ENCODE data around the gene LOXL3.

The LOXL3 gene

DNA sequence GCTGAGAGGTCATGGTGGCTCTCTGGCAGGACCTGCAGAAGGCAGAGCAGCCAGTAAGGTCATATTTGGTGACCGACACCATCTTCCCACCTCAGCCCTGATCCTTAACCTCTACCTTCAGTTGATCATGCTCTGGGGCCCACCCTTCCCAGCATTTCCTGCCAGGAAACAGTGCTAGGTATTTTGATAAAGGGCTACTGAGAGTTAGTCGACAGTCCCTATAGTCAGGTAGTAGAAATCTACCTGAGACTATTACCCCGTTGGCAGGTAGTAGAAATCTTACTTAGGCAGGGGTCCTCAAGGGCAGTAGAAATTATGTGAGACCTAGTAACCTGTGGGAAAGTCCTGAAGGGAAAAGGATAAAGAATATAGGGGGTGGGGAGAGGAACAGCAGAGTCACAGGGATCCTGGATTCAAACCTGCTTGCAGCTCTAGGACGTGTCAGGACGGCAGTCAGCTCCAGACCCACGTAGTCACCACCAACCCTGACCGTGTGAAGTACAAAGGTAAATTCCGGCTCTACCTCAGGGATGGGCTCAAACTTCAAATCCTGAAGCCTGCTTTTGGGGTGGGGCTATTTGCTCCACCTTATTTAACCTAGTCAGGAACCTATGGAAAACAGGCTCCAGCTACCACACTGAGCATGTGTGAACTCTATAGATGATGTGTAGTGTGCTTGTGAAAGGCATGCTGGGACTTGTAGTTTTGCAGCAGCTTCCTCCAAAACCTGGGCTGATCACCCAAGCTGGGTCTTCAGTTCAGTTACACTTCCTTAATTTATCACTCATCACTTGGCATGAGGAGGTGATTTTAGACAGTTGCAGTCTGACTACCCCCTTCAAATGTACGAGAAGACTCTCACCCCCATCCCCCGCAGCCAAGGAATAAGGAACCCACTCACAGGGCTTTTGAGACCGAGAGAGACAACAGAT is 27.8 kb downstream of the LOXL3 start, which contains the start of gene DQX1:
Gene DQX1 (minus strand): TSS at position 515 of the 932 bp plus-strand sequence. CDS start 502 bp downstream, at position 13.
- DNase-seq, result no peak

- DNase-seq, result no peak
Observed at GRCh38 chr2:74524955-74525716, 28.6 kb downstream of the LOXL3 start.

DNA sequence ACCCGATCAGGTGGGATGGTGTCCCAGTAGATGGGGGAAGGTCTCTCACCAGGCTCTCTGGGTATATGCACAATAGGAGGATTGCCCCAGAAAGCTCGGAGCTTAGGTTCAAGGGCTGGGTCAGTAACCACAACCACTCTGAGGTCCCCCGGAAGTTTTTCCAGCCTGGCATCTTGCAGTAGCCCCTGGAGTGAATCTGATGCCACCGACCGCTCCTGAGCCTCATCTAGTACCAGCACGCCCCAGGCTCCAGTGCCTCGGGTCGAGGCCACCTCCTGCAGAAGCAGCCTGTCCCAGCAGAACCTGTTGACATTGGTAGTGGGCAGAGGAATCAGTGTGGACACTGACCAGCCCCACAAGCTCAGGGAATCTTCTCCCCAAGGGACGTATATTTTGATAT is 29.7 kb downstream of the LOXL3 start:
- no peak for DNase-seq

DNA sequence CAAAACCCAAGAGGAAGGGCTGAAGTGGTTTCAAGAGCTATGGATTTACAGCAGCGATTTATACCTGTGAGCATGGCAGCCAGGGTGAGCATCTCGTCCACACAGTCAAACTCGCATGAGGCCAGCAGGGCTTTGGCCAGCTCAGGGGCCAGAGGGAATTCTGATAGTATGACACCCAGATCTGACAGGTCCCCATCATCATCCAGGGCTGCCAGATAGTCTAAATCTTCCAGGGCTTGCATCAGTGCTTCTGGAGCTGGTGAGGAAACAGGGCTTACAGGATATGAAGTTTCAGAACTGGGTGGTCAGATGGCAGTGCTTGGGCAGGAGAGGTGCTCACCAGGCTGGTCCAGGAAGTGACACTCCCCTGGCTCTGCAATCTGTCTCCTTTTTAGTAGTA is 31.2 kb downstream of the LOXL3 start:
- no peak for DNase-seq

GRCh38 chr2:74516650-74517049 is 37.1 kb downstream of the LOXL3 start:
- no peak for DNase-seq

GRCh38 chr2:74515981-74516633 is 37.6 kb downstream of the LOXL3 start:
- DNase-seq, result peak; percentile 74

DNA sequence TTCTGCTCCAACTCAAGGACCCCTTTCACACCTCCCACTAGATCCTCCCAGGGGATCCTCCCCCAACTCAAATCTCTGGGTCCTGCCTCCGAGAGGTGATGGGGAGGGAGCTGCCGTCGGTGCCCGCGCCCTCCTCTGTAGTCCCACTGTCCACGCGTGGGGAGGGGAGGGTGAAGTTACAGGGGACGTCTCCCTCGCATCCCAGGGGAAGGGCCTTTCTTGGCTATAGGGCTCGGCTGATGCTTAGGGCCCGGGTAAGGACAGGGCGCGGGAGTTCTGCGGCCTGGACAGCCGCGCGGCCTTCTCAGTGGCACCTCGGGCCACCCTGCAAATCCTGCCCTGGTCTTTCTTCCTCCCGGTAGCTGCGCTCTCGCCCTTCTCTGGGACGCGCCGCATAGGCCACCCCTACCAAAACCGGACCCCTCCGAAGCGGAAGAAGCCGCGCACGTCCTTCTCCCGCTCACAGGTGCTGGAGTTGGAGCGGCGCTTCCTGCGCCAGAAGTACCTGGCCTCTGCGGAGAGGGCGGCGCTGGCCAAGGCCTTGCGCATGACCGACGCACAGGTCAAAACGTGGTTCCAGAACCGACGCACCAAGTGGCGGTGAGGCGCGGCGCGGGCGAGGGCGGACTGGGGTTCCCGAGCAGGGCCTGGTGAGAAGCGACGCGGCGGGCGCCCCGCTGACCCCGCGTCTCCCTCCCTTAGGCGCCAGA is 38.3 kb downstream of the LOXL3 start:
- no peak for DNase-seq

DNA sequence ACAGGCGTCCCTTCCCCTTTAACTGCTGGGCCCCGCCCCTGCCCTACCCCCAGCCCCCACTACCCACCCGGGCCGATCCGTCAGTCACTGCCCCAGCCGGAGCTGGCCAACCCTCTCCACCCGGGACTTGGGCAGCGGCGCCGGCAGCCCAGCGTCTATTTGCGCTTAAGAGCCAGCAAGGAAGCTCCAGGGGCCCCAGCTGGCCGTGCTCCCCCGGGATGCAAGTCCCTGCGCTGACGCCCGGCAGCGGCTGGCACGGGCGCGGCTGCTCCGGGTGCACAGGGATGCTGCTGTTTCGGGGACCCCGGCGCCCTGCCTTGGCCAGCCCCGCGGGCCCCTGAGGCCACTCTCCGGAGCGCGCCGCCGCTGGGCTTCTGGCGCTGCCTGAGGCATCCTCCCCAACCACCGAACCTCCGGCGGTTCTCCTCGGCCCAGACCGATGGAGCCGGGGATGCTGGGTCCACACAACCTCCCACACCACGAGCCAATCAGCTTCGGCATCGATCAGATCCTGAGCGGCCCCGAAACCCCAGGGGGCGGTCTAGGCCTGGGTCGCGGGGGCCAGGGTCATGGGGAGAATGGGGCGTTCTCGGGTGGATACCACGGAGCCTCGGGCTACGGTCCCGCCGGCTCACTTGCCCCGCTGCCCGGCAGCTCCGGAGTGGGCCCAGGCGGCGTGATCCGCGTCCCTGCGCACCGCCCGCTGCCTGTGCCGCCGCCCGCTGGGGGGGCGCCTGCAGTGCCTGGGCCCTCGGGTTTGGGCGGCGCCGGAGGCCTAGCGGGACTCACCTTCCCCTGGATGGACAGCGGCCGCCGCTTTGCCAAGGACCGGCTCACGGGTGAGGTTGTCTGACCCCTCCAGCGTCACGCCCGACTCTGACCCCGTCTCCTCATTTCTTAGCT is 39.1 kb downstream of the LOXL3 start, which contains the start of gene TLX2:
Gene TLX2 (plus strand): TSS at position 83 of the 903 bp plus-strand sequence. CDS start 357 bp downstream, at position 440.
- no peak for DNase-seq

- DNase-seq, result no peak
Observed at GRCh38 chr2:74513605-74514367, 40.0 kb downstream of the LOXL3 start.

DNA sequence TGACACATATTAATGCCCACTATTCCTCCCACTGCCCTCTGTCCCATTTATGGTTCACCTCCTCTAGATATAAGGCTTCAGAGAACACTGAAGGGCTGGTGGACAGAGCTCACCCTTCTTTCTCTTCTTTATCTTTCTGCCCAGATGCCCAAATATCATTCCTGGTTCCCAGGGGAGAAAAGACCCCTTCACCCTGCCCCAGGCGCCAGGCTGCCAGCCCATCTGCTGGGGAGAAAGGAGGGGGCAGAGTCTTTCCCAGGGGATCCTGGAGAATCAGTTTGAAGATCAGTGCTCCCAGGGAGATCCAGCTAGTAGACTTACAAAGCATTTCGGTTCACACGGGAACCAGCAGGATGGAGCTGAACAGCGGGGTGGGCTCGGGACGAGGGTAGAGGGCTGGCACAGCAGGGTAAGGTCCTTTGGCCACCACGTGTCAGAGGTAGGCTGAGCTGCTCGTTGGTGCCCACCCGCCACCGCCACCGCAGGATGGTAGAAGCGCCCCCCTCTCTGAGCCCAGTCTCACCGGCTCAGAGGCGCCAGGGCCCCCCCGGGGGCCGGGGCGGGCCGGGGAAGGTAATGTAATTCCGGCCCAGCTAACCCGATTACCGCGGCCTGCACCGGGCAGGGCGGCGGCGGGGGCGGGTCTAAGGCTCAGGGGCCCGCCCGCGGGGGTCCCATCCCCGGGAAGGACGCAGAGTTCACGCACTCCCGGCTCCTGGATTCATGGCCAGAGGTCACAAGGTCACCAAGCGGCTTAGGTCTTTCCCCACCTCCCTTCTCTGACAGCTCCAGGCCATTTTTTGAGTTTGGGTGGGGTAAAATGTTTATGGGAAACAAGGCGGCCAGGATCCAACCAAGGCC is 40.8 kb downstream of the LOXL3 start:
- no peak for DNase-seq

DNA sequence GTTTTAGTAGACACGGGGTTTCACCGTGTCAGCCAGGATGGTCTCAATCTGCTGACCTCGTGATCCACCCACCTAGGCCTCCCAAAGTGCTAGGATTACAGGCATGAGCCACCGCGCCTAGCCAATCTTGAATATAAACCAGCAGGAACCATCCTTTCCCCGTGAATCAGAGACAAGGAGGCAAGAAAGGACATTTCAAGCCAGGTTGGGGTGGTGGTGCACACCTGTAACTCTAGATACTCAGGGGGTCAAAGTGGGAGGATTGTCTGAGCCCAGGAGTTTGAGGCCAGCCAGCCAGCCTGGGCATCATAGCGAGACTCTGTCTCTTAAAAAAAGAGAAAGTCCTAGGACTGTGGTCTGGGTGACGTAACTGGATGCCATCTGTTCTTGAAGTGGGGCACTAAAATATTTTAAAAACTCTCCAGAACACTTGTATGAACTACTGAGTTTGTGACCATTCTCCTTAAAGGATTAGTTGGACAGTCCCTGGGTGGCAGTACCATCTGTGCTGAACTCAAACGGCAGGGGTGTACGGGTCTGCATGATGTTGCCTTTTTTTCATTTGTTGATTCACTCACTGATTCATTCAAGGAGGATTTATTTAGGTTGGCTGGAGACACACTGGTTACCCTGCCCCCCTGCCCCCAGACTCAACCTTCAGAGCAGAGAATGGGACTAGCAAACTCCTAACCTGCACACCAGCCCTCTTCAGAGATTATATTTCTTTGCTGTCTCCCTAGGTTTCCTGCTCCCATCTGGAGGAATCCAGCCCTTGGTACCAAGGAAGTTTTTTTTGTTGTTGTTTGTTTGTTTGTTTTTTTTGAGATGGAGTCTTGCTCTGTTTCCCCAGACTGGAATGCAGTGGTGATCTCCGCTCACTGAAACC is 42.4 kb downstream of the LOXL3 start:
- DNase-seq, result no peak

GRCh38 chr2:74510272-74510671 is 43.5 kb downstream of the LOXL3 start:
- no peak for DNase-seq

DNA sequence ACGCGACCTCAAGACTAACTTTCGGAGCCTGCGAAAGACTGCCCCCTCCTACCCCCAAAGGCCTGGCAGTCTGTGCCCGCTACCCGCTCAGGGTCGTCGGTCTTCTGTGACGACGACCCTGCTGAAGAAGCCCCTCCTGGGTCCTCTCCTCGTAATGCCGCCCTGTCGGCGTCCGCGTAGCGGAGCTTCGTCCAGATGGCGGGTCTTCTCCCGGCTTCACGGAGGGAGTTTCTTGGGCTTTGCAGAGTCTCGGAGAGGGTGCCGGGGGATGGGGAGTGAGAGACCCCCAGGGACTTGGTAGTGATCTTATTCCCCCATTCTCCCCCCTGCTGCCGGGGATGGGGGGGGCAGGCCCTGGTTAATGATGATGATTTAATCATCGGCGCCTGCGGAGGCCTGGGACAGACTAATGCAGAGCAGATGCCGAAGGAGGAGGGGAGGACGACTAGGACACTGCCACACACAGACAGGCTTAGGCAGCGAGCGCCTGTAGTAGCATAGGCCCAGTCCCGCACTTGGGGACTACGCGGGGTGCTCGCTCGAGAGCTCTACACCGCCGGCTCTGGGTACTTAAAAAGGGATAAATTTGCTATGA is 45.7 kb downstream of the LOXL3 start:
- no peak for DNase-seq

DNA sequence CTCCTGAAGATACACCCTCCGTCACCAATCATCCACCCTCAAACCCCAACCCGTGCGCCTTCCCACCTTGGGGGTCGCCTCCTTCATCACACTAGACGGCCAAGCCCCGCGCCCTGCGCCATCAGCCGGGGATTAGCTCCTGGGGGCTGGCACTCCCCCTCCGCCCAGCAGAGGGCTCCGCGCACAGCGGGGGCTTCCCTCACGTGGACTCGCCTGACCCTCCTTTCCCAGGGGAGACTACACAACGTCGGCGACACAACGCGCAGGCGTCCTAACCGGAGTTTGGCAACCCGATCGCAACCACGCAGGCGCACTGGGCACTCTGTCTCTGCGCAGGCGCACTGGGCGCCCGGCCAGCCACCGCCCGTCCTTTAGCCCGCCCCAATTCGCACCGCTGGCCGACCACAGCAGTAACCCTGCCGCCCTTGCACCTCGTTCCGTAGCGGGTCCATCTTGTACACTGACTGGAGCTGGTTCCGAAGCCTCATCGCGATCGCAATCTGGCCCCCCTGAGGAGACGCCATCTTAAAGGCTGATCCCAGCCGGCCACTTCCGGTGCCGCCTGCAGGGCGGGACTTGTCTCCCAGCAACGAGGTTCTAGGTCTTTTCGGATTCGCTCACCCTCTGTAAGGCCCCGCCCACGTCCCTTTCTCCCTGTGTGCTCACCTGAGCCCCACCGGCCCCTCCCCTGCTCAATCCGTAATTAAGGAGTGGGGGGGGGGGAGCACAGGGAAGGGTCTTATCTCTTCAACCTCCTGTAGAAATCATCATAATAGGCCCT is 46.4 kb downstream of the LOXL3 start, which contains the start of gene PCGF1:
Gene PCGF1 (minus strand): TSS at position 551 of the 781 bp plus-strand sequence. CDS start 27 bp downstream, at position 524.
- DNase-seq, result peak; percentile 99

DNA sequence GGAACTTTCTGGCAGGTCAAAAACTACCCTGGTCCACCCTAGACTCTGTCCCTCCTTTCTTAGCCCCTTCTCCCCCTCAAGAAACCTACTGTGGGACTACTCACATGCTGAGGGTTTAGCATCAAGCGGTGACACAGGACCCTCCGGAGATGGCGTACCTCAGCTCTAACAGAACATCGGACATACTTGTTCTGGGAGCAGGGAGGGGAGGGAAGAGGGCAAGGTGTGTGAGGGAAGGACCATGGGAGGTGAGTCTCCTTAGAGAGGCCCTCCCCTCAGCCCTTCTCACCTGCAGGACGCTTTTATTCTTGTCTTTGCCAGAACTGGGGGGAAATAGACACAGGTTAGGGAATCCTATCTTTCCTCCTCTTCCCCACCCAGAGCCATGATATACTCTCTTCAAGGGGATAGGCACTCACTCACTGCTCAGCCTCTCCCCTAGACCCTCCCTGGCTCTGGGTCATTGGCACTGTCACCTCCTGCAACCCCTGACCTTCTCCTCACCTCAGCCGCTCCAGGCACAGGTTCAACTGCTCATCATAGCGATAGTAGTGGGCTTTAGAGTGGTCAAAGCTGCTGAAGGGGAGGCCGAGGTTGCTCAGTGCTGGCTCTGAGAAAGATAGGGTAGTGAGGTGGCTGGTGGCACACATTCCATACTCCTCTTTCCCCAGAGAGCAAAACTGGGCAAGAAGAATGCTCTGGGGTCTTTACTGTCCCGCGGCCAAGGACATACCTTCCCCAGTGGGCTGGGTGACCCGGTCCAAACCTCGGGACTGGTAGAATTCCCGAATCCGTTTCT is 48.1 kb downstream of the LOXL3 start:
- DNase-seq, result no peak

DNA sequence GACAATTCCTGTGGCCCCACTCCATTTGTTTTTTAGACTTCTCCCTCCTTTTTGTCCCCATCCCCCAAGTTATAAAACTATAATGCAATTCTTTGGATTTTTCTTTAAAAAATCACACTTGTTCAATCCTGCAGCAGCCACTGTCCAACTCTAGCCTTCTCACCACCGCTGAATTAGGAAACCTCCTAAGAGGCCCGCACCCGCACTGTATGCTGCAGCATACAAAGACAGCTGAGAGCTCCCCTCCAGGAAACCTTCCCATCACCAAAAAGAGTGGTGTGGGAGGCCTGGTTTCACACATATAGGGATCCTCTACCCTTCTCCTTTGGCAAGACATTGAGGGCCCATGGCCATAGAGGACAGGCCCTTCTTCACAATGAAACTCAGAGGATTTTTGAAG is 49.2 kb downstream of the LOXL3 start:
- DNase-seq, result no peak

Data from activated CD4-positive, CD25-positive, alpha-beta regulatory T cell treated with anti-CD3 and anti-CD28 coated beads, Interleukin-2, amount 50 U/mL, for 72 hours (primary cell).